Mesendoderm (in vitro differentiated cells): ENCODE measurements around the gene RSBN1.
"Not testable (repeated sequence)": the region's sequence is repeated elsewhere in the genome, so short reads cannot be mapped to it uniquely, and the experiment has no call there.

Experiments
- DNase-seq: peaks from one replicate; pipeline ENCODE4 v3.0.0; 2013
- H2AK5ac ChIP-seq: 2 replicates; pipeline ENCODE4 v1.6.1; 2013; ENCODE audit warnings: low read length, inconsistent platforms
- H2BK120ac ChIP-seq: 2 replicates; pipeline ENCODE4 v1.6.1; 2013; ENCODE audit warnings: low read depth, mild to moderate bottlenecking, low read length, moderate library complexity, mixed read lengths
- H2BK15ac ChIP-seq: replicated peaks from 2 replicates; pipeline ENCODE4 v1.6.1; 2013; ENCODE audit warnings: low read depth, mild to moderate bottlenecking, moderate library complexity
- H2BK5ac ChIP-seq: 2 replicates; pipeline ENCODE4 v1.6.1; 2013; ENCODE audit warnings: low read length, inconsistent platforms
- H3K18ac ChIP-seq: 2 replicates; pipeline ENCODE4 v1.6.1; 2013; ENCODE audit warnings: mild to moderate bottlenecking, low read length, mixed read lengths
- H3K23ac ChIP-seq: one replicate; pipeline ENCODE4 v1.6.1; 2013; ENCODE audit warnings: low read length
- H3K27ac ChIP-seq: 2 replicates; pipeline ENCODE4 v1.5.1; 2013; ENCODE audit warnings: low read depth, mild to moderate bottlenecking, inconsistent platforms, low read length, moderate library complexity
- H3K27me3 ChIP-seq: 2 replicates; pipeline ENCODE4 v1.6.1; 2013; ENCODE audit warnings: low read length, control low read depth, mild to moderate bottlenecking, inconsistent platforms; ENCODE audit not compliant: insufficient read depth, poor library complexity
- H3K36me3 ChIP-seq: 2 replicates; pipeline ENCODE4 v1.6.1; 2013; ENCODE audit warnings: low read length, inconsistent platforms; ENCODE audit not compliant: control insufficient read depth, insufficient read depth
- H3K4ac ChIP-seq: one replicate; pipeline ENCODE4 v1.6.1; 2013; ENCODE audit warnings: low read depth, mild to moderate bottlenecking, low read length, moderate library complexity
- H3K4me1 ChIP-seq: 2 replicates; pipeline ENCODE4 v1.6.1; 2013; ENCODE audit warnings: low read depth, low read length, inconsistent platforms; ENCODE audit not compliant: control insufficient read depth
- H3K4me2 ChIP-seq: 2 replicates; pipeline ENCODE4 v1.6.1; 2013; ENCODE audit warnings: low read length
- H3K4me3 ChIP-seq: 2 replicates; pipeline ENCODE4 v1.5.1; 2013; ENCODE audit warnings: mild to moderate bottlenecking, low read length
- H3K56ac ChIP-seq: one replicate; pipeline ENCODE4 v1.6.1; 2013; ENCODE audit warnings: low read length
- H3K79me1 ChIP-seq: 2 replicates; pipeline ENCODE4 v1.6.1; 2013; ENCODE audit warnings: low read length, inconsistent platforms
- H3K79me2 ChIP-seq: 2 replicates; pipeline ENCODE4 v1.6.1; 2013; ENCODE audit warnings: mild to moderate bottlenecking, low read length; ENCODE audit not compliant: control insufficient read depth, insufficient read depth
- H3K9ac ChIP-seq: 2 replicates; pipeline ENCODE4 v1.6.1; 2013; ENCODE audit warnings: low read length, inconsistent platforms
- H4K5ac ChIP-seq: one replicate; pipeline ENCODE4 v1.6.1; 2013; ENCODE audit warnings: low read length
- H4K8ac ChIP-seq: one replicate; pipeline ENCODE4 v1.6.1; 2013; ENCODE audit warnings: low read depth, mild to moderate bottlenecking, control low read depth, low read length, moderate library complexity
- WGBS: extraction: QIAGEN DNeasy Blood & Tissue Kit; methylation state at CpG from one replicate; pipeline ENCODE4 v1.1.7; 2013; ENCODE audit warnings: low lambda C conversion rate, missing lambda C conversion rate; ENCODE audit not compliant: insufficient coverage; ENCODE audit errors: extremely low coverage; 5-methylcytosine and 5-hydroxymethylcytosine counted together

Gene RSBN1

GRCh38 chr1:113753333-113753732, 58.9 kb downstream of the RSBN1 start:
- H3K27me3 ChIP-seq, H3K79me1 ChIP-seq, H3K27ac ChIP-seq, H4K8ac ChIP-seq, H3K23ac ChIP-seq, H3K79me2 ChIP-seq, H3K4me1 ChIP-seq, H3K4me2 ChIP-seq, H3K4me3 ChIP-seq, H3K36me3 ChIP-seq, H4K5ac ChIP-seq, DNase-seq, H2AK5ac ChIP-seq, H2BK15ac ChIP-seq, H3K56ac ChIP-seq, H3K4ac ChIP-seq, H3K18ac ChIP-seq, H2BK5ac ChIP-seq, H2BK120ac ChIP-seq, H3K9ac ChIP-seq: not testable (repeated sequence)
- WGBS: no CpG with 5 or more reads among the region's 6 CpGs

GRCh38 chr1:113751516-113751915, 60.8 kb downstream of the RSBN1 start:
- H3K4me1 ChIP-seq: no peaks in the 10 kb centered on the region
- no peak overlapping the region for H2AK5ac ChIP-seq
- H3K36me3 ChIP-seq: no peaks in the 10 kb centered on the region
- no peak overlapping the region for H3K9ac ChIP-seq
- H4K8ac ChIP-seq: no peak overlapping the region
- no peak overlapping the region for H2BK15ac ChIP-seq
- no peak overlapping the region for H4K5ac ChIP-seq
- H3K27me3 ChIP-seq: no peaks in the 10 kb centered on the region
- H3K79me1 ChIP-seq: no peaks in the 10 kb centered on the region
- no peak overlapping the region for H3K4me3 ChIP-seq
- H3K27ac ChIP-seq: no peak overlapping the region
- no peak overlapping the region for H3K4ac ChIP-seq
- no peaks in the 10 kb centered on the region for H3K79me2 ChIP-seq
- H3K18ac ChIP-seq: no peak overlapping the region
- H3K23ac ChIP-seq: no peak overlapping the region
- WGBS: no CpG with 5 or more reads among the region's 1 CpG
- no peak overlapping the region for H3K56ac ChIP-seq
- no peak overlapping the region for H2BK5ac ChIP-seq
- H2BK120ac ChIP-seq: no peak overlapping the region
- no peak for DNase-seq
- no peak overlapping the region for H3K4me2 ChIP-seq

GRCh38 chr1:113751114-113751513, 61.2 kb downstream of the RSBN1 start:
- H2BK15ac ChIP-seq: no peak overlapping the region
- no peak overlapping the region for H3K56ac ChIP-seq
- H3K4me1 ChIP-seq: no peaks in the 10 kb centered on the region
- no peak overlapping the region for H3K18ac ChIP-seq
- H3K4ac ChIP-seq: no peak overlapping the region
- H3K79me2 ChIP-seq: no peaks in the 10 kb centered on the region
- H3K79me1 ChIP-seq: no peaks in the 10 kb centered on the region
- no peak overlapping the region for H4K8ac ChIP-seq
- DNase-seq: no peak
- no peaks in the 10 kb centered on the region for H3K36me3 ChIP-seq
- H3K27ac ChIP-seq: no peak overlapping the region
- no peak overlapping the region for H3K4me2 ChIP-seq
- H4K5ac ChIP-seq: no peak overlapping the region
- H3K9ac ChIP-seq: no peak overlapping the region
- no peak overlapping the region for H2BK120ac ChIP-seq
- no peak overlapping the region for H3K23ac ChIP-seq
- H3K4me3 ChIP-seq: no peak overlapping the region
- no peak overlapping the region for H2BK5ac ChIP-seq
- no peaks in the 10 kb centered on the region for H3K27me3 ChIP-seq
- no peak overlapping the region for H2AK5ac ChIP-seq

- no peaks in the 10 kb centered on the region for H3K36me3 ChIP-seq
- H3K79me2 ChIP-seq: no peaks in the 10 kb centered on the region
- no peak overlapping the region for H3K4me3 ChIP-seq
- no peak for DNase-seq
- H2BK5ac ChIP-seq: no peak overlapping the region
- H3K27ac ChIP-seq: no peak overlapping the region
- no peak overlapping the region for H2AK5ac ChIP-seq
- no CpG with 5 or more reads among the region's 3 CpGs for WGBS
- no peak overlapping the region for H2BK15ac ChIP-seq
- no peaks in the 10 kb centered on the region for H3K27me3 ChIP-seq
- H3K9ac ChIP-seq: no peak overlapping the region
- H3K23ac ChIP-seq: no peak overlapping the region
- H3K18ac ChIP-seq: no peak overlapping the region
- H3K4ac ChIP-seq: no peak overlapping the region
- no peak overlapping the region for H3K56ac ChIP-seq
- no peak overlapping the region for H2BK120ac ChIP-seq
- H3K79me1 ChIP-seq: peaks cover 2% of the 10 kb centered on the region
- H4K5ac ChIP-seq: no peak overlapping the region
- no peak overlapping the region for H4K8ac ChIP-seq
- no peak overlapping the region for H3K4me2 ChIP-seq
- no peaks in the 10 kb centered on the region for H3K4me1 ChIP-seq
Observed at GRCh38 chr1:113749402-113749801, 62.9 kb downstream of the RSBN1 start.

GRCh38 chr1:113747376-113747775, 64.9 kb downstream of the RSBN1 start:
- Histone ChIP-seq H3K56ac (no peak overlapping the region), H3K79me1 (peaks cover 2% of the 10 kb centered on the region), H4K8ac (no peak overlapping the region), H4K5ac (no peak overlapping the region), H3K23ac (no peak overlapping the region), H3K4ac (no peak overlapping the region), H3K4me3 (no peak overlapping the region), H2BK15ac (no peak overlapping the region), H3K27me3 (no peaks in the 10 kb centered on the region), H3K36me3 (no peaks in the 10 kb centered on the region), H3K18ac (no peak overlapping the region), H2AK5ac (no peak overlapping the region), H3K4me1 (no peaks in the 10 kb centered on the region), H2BK120ac (no peak overlapping the region), H3K4me2 (no peak overlapping the region), H3K27ac (no peak overlapping the region), H2BK5ac (no peak overlapping the region), H3K9ac (no peak overlapping the region), H3K79me2 (no peaks in the 10 kb centered on the region)
- no peak for DNase-seq
- 100% methylated on average over 1 of the region's 1 CpG for WGBS

GRCh38 chr1:113745425-113745824, 66.9 kb downstream of the RSBN1 start:
- no peaks in the 10 kb centered on the region for H3K4me1 ChIP-seq
- no peaks in the 10 kb centered on the region for H3K36me3 ChIP-seq
- H3K4ac ChIP-seq: no peak overlapping the region
- no peak overlapping the region for H3K9ac ChIP-seq
- H3K27ac ChIP-seq: no peak overlapping the region
- no peak overlapping the region for H4K5ac ChIP-seq
- no peak overlapping the region for H3K4me3 ChIP-seq
- no peak overlapping the region for H3K18ac ChIP-seq
- H3K4me2 ChIP-seq: no peak overlapping the region
- H3K27me3 ChIP-seq: no peaks in the 10 kb centered on the region
- H2BK5ac ChIP-seq: no peak overlapping the region
- WGBS: no CpG with 5 or more reads among the region's 3 CpGs
- no peak overlapping the region for H2AK5ac ChIP-seq
- H3K23ac ChIP-seq: no peak overlapping the region
- H3K79me2 ChIP-seq: no peaks in the 10 kb centered on the region
- H2BK15ac ChIP-seq: no peak overlapping the region
- peaks cover 2% of the 10 kb centered on the region for H3K79me1 ChIP-seq
- no peak overlapping the region for H3K56ac ChIP-seq
- no peak overlapping the region for H4K8ac ChIP-seq
- no peak overlapping the region for H2BK120ac ChIP-seq
- peak; percentile 32 for DNase-seq
